K562 treated with DMSO at 1 percent for 4 hours (cell line): Measurements from ENCODE around the gene B4GALT1. TPM values are rescaled to one million over a fixed set of nuclear protein-coding genes. Genes with fewer than 3 reads are reported as not detected.

ENCODE experiments used
- total RNA-seq: library from RNA; unstranded; fragments of 300-600 nt; gene quantifications from 2 replicates; pipeline ENCODE4 v1.2.3, GENCODE V29; 2022; ENCODE audit not compliant: insufficient read depth

B4GALT1 gene
- total RNA-seq: 28.9 and 32.8 TPM in 2 replicates

GRCh38 chr9:33167084-33167971 is at the start of gene B4GALT1:
Gene B4GALT1, minus strand, starts transcription at chr9:33167336. Its CDS starts 167 bp downstream, at chr9:33167169.

GRCh38 chr9:33076046-33077004 is 90.8 kb downstream of the B4GALT1 start, which contains the start of gene SMU1:
Gene SMU1, minus strand, starts transcription at chr9:33076674. Its CDS starts 66 bp downstream, at chr9:33076608.

Other genes starting within 250 kb of the B4GALT1 start
- gene APTX, start 165.7 kb downstream of the B4GALT1 start, total RNA-seq: 23.8 and 25.3 TPM in 2 replicates
- gene DNAJA1, start 142.1 kb downstream of the B4GALT1 start, total RNA-seq: 147 and 170 TPM in 2 replicates
- gene SMU1, start 90.7 kb downstream of the B4GALT1 start, total RNA-seq: 5.9 and 8.8 TPM in 2 replicates
- not detected in 2 replicates for gene SPINK4, start 72.8 kb upstream of the B4GALT1 start, total RNA-seq
- gene BAG1, start 97.4 kb upstream of the B4GALT1 start, total RNA-seq: 94.4 and 121 TPM in 2 replicates
- 38.2 and 43.7 TPM in 2 replicates for gene CHMP5, start 97.7 kb upstream of the B4GALT1 start, total RNA-seq
- 15.8 and 16.7 TPM in 2 replicates for gene NFX1, start 123.2 kb upstream of the B4GALT1 start, total RNA-seq
- 1.4 TPM in 1 of 2 replicates, not detected in the other for gene AQP7, start 235.2 kb upstream of the B4GALT1 start, total RNA-seq